GM21529 (cell line): ENCODE data around the gene STK32B.

Source experiments
- ATAC-seq: cut with Tn5 transposase; IDR thresholded peaks from one replicate; pipeline ENCODE4 v1.9.1; 2021; ENCODE audit not compliant: unreplicated experiment

The STK32B gene

DNA sequence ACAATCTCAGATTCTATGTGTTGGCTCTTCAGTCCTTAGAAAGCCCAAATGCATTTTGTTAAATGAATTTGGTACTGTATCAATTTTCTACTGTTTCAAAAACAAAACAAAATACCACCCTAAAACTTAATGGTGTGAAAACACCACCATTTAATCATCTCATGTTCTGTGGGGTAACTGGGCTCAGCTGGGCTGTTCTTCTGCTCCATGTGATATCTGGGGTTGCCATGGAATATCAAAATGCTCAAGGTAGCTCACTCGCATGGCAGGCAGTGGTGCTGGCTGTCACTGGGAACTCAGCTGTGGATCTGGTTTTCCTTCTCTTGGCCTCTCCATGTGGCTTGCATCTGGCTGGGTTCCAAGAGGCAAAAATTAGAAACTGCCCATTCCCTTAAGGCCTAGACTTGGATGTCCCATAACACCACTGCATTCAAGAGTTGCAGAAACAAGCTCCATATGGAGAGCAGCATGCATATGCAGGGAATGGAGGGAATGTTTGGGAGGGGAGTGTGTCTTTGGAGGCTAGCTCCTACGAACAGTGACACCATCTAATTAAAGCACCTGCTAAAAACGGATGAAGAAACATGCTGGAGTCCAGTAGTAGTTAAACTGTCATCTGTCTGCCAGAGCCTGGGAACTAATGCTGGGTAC lies 279.2 kb downstream of the STK32B start:
- ATAC-seq, result no peak

DNA sequence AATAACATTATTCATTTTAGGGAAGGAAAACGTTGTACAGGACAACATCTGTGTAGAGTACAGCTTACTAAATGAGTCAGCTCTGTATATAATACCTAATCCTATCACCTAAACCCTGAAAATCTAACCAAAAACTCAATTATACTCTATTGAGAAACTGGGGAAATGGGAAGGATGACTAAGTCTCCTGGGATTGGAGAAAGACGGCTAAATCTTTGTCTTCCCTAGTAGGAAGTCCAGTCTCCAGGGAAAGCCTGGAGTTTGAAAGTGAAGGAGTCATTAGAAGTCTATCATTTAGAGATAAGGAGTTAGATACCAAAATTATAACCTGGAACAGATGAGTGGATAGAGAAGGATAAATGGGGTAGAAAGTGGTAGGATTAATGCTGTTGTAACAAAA lies 286.5 kb downstream of the STK32B start:
- no peak for ATAC-seq

DNA sequence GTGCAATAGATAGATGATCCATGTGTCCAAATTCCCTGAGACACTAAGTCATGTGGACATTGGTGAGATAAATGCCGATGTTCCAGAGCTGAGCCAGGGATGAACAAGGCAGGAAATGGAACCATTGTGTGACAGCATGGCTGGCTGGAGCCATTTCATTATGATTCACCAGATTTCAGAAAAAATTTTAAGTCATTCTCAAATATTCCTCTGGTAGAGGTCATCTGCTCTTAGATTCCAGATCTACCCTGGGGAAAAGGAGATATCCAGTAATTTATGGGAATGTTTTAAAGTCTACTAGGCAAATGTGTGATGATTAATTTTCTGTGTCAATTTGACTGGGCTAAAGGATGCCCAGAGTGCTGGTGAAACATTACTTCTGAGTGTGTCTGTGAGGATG lies 287.3 kb downstream of the STK32B start:
- ATAC-seq, result no peak

DNA sequence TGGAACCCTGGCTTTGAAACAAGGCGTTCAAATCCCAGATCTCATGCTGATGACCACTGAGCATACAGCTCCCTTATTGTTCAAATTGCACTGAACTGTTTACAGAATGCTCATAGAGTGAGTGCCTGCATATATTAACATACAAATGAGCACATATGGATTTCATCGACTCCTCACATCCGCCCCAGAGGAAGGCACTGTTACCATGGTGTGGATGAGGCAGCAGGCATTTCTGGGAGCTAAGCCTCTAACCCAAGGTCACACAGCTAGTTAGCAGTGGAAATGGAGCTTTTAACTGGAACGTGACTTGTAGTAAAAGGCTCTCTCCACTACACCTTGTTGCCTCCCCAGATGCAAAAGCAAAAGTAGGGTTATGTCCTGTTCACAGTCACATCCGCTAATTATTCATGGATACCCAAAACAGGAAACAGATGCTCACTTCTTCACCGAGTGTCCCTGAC lies 289.7 kb downstream of the STK32B start:
- no peak for ATAC-seq

DNA sequence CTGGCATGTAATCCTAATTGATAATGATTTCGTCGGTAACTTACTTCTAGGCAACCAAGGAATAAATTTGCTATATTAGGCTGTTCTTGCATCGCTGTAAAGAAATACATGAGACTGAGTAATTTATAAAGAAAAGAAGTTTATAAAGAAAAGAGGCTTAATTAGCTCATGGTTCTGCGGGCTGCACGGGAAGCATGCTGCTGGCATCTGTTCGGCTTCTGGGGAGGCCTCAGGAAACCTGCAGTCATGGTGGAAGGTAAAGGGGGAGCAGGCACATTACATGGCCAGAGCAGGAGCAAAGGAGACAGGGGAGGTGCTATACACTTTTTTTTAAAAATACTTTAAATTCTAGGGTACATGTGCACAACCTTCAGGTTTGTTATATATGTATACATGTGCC lies 290.2 kb downstream of the STK32B start:
- ATAC-seq, result no peak

DNA sequence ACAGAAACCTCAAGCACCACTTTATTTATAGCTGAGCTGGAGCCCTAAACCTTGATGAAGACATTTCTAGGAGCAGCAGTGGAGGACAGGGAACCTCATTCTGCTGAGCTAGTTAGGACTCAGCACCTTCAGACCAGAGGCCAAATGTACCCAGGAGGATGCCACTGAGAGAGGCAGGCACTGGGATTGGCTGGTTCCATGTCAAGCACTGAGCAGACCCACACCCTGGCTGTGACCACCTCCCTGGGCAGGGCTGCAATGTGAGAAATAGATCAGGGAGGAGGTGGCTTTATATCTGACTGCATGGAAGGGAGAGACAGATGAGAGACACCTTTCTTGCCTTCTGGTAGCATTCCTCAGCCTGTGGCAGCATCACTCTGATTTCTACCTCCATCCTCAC lies 304.6 kb downstream of the STK32B start:
- no peak for ATAC-seq

DNA sequence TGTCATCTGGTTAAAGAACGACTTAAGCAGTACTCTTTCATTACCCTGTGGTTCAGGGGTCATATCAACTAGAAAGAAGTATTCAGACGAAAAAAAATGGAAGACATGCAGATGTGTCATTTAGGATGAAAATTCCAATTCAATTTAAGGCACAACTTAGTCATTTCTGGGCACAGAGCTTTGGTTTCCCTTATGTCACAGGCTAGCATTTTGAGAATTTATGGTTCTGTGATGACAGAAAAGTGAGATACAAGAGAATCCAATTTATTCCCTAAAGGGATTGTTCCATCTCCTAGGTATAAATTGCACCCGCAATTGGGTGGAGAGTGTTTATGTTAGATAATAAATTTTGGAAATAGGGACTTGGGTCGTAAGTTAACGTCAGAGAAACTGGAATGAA lies 306.6 kb downstream of the STK32B start:
- ATAC-seq, result no peak

DNA sequence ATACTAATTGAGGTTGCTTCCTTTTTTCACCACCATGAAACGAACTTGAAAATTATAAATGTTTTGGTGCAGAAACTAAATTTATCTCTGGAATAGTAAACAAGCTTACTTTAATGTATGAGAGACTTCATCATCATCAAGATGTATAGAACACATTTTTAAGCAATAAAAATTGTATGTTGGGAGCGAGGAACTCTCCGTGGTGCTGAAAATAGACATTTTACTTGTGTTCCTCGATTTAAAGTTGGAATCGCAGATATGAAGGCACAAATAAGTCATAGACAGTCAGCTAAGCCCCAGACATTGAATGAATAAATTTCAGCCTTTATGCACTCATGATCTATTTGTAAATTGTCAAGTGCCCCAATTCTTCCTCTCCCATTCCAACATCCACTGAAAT lies 310.7 kb downstream of the STK32B start:
- no peak for ATAC-seq

DNA sequence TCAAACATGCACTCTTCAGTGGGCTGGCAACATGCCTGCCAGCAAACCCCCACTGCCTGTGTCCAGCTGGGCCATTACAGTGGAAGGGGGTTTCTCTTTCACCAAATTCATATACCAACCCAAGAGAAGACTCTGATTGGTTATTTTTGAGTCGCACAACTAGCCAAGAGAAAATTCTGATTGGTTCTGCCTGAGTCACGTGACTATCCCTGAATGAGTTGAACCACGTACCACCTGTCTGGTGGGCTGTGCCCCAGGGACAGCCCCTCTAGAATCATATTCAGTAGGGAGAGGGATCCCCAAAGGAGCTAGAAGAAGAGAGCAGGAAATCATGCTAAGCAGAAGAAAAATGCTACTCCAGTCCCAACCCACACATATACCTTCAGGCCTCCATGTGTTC lies 313.1 kb downstream of the STK32B start:
- no peak for ATAC-seq

DNA sequence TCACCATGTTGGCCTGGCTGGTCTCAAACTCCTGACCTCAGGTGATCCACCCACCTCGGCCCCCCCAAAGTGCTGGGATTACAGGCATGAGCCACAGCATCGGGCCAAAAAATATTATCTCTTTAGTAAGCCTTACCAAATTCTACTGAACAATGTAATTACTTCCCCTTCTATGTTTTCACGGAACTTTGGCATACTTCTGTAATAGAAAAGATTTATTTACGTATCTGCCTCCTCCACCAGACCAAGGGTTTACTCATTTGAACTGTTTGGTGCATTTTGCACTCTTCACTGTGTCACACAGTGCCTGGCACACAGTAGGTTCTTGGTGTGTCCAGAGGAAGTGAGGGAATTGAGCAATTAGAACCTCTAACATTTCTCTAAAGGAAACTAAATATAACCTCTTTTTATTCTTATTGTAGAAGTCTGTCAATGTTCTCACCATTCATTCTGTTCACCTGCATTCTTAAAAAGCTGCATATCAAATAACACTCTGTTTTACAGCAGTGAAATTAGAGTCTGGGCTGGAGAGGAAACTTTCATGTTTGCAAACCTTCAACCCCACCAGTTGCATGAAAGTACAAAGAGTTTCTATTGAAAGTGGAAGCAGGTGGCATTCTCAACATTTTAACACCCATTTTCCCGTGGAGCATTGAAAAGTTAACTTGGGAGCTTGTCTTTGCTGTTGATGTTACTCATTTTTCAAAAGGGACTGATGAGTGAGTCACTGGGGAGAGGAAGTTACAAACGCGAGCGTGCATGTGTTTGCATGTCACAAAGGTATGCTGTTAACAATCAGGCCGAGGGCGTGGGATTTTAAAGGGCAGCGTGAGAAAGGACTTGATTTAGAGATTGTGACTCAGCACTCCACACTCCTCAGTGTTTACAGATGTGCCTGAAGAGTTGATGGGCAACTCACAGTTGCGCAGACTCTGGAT lies 314.1 kb downstream of the STK32B start:
- ATAC-seq, result no peak

DNA sequence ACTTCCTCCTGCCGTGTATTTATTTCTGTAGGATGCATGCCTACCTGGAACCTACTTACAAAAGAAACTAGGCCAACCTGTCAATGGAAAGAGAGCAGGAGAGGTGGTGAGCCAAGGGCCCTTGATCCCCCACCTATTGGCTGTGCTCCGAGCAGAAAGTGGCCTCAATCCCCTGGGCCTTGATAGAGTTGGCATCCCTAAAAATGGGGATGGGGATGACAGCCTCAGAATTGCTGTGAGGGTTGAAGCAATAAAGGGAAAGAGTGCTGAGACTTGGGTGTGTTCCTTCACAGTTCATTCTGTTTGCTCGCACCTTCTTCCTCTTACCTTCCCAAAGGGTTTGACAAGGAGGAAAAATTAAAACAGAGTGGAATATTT lies 314.7 kb downstream of the STK32B start:
- no peak for ATAC-seq

DNA sequence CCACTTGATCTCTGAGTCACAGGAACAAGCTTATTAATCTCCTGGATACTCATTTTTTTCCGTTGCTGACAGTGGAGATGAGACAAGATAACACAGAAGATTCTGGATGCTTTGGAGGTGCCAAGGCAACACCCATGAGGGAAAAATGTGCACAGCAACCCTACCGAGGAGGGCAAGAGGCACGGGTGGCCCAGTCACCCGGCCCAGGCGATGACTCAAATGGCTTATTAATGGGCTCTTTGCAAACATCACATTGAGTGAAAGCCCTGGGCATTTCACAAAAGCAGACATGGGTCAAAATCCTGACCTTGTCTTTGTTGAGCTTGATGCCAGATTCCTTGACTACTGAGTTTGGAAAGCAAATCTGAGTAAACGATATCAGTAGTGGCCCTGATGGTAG lies 315.1 kb downstream of the STK32B start:
- ATAC-seq, result no peak

DNA sequence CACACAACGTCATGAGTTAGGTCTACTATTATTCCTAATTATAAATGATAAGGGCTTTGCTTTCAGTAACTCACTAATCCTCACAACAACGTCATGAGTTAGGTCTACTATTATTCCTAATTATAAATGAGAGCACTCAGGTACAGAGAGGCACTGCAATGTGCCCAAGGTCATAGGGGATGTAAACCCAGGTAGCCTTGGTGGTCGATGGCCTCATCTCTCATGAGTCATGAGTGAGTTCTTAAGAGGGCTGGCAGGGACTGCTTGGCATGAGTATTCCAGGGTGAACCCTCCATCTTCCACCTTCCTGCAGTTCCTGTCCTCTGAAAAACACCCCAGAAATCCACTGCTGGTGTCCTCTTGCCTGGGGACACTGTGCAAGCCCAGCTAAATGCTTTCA lies 317.1 kb downstream of the STK32B start:
- no peak for ATAC-seq

DNA sequence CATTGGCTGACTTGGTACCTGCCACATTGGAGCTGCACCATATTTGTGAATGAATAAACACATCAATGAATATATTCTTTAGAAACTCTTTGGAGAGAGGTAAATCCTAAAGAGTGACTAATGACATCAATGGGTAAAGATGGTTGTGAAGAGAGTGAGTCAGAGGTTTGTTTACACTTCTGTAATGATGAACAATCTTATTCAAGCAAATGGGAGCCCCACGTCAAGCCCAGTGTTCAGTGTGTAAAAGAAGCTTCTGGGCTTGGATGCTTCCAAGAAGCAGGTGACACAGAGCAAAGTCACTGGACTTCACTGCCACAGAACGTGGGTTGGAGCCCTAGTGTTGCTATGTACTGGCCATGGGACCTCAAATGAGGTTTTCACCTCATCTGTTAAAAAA lies 319.0 kb downstream of the STK32B start:
- ATAC-seq, result no peak

DNA sequence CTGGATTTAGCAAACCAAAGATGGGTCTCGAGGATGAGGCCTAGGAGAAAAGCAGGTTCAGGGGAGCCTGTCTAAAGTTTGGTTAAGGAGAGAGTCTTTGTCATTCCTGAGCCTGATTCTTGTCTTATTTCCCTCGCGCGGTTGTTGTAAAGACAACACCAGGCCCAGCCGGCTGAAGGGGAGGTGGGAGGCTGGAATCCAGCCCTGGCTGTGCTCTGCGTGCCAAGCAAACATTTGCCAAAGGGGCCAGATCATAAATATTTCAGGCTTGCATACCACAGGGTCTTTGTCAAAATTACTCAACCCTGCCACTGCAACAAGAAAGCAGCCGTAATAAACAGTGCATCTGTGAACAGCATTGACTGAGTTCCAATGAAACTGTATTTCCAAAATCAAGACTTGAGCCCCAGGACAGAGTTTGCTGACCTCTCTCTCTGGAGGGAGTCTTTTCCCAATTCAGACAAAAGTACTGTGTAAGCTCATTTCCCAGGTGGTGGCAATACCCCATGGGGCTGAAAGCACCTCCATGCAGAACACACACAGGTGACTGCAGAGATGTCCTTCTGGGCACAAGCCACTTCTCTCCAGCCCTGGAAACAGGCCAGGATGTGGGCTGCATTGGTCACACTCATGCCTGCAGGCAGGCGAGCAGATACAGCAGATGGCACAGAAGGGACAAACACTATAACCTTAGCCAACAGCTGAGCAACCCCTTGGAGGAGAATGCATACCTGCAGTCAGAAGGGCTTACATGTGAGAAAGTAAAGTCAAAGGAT lies 320.3 kb downstream of the STK32B start:
- no peak for ATAC-seq

DNA sequence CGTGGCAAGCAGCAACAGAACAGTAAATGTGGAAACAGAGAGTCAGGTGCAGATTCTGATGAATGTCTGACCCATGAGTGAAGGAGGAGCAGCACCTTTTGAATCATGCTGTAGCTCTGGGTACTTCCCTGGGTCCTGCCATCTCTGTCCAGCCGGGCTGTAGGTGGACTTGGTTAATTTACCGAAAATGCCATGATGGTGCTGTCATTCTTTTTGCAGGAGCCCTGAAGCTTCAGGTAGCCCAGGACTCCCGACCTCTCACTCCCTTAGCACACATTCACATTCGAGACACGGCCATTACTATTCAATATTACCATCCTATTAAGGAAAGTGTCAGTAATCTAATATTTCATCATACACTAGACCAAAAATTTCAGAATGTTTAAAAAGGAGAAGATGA lies 320.9 kb downstream of the STK32B start:
- ATAC-seq, result no peak

DNA sequence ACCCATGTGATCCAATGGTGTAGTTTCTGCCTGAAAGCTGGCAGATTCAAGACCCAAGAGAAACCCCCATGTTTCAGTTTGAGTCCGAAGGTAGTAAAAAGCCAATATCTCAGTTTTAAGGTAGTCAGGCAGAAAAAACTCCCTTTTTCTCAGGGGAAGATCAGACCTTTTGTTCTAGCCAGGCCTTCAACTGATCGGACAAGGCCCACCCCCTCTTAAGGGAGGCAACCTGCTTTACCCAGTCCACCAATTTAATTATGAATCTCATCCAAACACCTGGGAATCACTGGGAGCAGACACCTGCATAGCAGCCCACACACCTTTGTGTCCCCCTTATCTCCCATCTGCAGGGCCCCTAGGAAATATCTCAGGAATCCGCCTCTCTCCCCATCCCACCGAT lies 322.0 kb downstream of the STK32B start:
- no peak for ATAC-seq

DNA sequence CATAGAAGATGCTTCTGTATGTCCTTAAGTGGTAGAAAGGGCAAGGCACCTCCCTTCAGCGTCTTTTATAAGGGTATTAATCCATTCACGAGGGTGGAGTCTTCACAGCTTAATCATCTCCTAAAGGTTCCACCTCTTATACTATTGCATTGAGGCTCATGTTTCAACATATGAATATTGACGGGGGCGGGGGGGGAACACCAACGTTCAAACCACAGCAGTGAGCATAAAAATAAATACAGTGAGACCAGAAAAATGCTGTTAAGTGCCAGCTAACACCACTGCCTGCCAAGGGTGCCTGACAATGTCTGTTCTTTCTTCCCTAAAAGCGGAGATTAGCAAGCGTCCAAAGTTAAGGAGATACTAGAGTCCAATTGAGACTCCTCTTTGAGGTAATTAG lies 323.3 kb downstream of the STK32B start:
- no peak for ATAC-seq

DNA sequence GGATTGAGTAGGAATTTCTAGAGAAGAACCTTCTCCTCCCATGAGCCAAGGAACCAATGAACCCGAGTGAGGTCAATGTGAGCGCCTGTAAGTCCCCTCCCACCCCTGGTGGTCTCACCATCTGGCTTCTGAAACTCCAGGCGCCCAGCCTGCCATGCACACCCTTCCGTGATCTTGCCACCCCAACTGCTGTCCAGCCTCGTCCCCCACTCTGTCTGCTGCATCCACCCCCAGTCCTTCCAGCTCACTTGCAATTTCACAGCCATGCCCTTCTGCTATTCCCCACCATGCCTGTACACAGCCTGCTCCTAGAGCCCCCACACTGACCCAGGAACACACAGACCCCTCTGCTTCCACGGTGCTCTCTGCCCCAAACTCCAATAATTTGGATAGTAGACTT lies 323.7 kb downstream of the STK32B start:
- no peak for ATAC-seq

DNA sequence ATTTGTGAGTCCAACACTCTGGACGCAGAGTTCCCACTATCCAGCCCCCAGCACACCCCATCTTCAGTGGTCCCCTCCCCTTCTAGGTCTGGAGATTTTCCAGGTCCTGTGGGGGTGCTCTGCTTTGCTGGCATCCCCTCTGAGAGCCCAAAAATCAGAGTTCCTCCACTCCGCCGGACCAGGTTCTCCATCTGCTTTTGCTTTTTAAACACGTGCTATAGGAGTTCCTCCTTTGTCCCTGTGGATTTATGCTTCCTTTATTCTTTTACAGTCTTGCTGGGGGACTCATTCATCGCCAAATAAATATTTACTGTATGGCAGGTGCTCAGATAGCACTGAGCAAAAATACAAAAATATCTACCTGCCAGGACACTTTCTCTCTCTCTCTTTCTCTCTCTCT lies 324.7 kb downstream of the STK32B start:
- no peak for ATAC-seq

DNA sequence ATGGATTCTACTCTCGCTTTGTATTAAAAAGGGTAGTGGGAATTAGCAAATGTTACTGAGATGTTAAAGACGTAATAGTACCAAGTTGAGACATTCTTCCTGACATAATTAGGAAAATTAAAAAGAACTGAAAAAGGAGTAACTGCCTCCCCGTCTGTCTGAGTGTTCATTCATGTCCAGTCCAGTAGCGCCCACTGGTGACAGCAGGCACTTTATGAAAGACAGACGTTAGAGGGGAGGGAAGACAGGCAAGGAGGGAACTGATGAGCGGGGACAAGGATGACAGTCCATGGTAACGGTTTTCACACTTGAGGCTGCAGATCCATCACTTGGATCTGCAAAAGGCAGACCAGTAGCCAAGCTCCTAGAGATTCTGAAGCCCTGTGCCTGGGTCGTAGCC lies 326.7 kb downstream of the STK32B start:
- ATAC-seq, result no peak

DNA sequence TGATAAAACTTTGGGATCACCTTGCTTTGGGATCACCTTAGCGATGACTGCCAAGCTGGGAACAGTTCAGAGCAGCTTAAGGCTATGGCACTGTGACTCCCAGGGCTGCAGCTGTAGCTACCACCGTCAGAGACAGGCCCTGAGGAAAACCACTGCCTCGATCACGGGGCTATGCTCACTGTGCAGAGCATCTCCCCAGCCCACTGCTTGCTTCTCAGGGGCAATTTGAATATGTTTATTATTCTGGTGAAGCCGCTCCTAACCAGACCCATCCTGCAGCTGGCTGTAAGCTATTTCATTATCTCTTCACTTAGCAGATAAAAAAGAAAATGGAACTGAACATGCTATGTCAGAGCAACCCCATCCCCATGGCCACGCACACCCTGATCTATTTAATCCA lies 328.6 kb downstream of the STK32B start:
- no peak for ATAC-seq
